ENCODE data around the gene ZBED5.
A peak's percentile ranks its signal among the peaks of the same experiment; 100 is the strongest.

The ZBED5 gene

GRCh38 chr11:10881892-10882291 is 24.0 kb upstream of the ZBED5 start:
- no peak for DNase-seq (ENCODE audit: low read depth in 2 of 3, low spot score in 2 of 3)

- DNase-seq (ENCODE audit: low read depth in 2 of 3, low spot score in 2 of 3), result no peak
Observed at GRCh38 chr11:10878408-10879214, 20.8 kb upstream of the ZBED5 start.

DNA sequence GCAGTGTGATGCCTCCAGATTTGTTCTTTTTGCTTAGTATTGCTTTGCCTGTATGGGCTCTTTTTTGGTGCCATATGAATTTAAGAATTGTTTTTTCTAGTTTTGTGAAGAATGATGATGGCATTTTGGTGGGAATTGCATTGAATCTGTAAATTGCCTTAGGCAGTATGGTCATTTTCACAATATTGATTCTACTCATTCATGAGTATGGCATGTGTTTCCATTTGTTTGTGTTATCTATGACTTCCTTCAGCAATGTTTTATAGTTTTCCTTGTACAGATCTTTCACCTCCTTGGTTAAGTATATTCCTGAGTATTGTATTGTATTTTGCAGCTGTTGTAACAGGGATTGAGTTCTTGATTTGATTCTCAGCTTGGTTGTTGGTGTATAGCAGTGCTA is 18.3 kb upstream of the ZBED5 start:
- no peak for DNase-seq (ENCODE audit: low read depth in 2 of 3, low spot score in 2 of 3)

DNA sequence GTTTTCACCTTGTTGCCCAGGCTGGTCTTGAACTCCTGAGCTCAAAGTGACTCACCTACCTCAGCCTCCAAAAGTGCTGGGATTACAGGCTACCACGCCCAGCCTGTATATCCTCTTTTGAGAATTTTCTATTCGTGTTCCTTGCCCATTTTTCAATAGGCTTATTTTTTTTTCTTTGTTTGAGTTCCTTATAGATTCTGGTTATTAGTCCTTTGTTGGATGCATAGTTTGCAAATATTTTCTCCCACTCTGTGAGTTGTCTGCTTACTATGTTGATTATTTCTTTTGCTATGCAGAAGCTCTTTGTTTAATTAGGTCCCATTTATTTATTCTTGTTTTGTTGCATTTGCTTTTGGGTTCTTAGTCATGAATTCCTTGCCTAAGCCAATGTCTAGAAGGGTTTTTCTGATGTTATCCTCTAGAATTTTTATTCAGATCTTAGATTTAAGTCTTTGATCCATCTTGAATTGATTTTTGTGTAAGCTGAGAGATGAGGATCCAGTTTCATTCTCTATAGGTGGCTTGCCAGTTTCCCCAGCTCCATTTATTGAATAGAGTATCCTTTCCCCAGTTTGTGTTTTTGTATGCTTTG is 17.7 kb upstream of the ZBED5 start:
- DNase-seq (ENCODE audit: low read depth in 2 of 3, low spot score in 2 of 3), result no peak

DNA sequence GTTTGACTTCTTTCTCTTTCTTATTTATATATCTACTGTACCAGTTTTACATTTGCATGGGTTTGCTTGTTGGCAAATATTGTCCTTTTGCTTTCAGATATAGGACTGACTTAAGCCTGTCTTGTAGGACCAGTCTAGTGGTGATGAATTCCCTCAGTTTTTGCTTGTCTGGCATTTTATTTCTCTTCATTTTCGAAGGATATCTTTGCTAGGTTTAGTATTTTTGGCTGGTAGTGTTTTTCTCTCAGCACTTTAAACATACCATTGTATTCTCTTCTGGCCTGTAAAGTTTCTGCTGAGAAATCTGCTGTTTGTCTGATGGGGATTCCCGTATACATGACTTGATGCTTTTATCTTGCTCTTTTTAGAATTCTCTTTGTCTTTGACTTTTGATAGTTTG is 14.2 kb upstream of the ZBED5 start:
- no peak for DNase-seq (ENCODE audit: low read depth in 2 of 3, low spot score in 2 of 3)

DNA sequence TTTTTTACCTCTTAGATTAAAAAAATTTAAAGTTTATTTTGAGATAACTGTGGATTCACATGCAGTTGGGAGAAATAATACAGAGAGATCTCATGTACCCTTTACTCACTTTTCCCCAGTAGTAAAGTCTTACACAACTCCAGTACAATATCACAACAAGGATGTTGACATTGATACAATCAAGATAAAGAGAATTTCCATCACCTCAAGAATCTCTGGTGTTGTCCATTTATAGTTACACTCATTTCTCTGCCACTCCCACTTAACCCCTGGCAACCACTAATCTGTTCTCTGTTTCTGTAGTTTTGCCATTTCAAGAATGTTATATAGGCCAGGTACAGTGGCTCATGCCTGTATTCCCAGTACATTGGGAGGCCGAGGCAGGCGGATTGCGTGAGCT is 10.5 kb upstream of the ZBED5 start:
- DNase-seq (ENCODE audit: low read depth in 2 of 3, low spot score in 2 of 3), result no peak

- no peak for DNase-seq (ENCODE audit: low read depth in 2 of 3, low spot score in 2 of 3)
Observed at GRCh38 chr11:10866893-10867331, 9.1 kb upstream of the ZBED5 start.

GRCh38 chr11:10865837-10866270 is 8.0 kb upstream of the ZBED5 start:
- no peak for DNase-seq (ENCODE audit: low read depth in 2 of 3, low spot score in 2 of 3)

GRCh38 chr11:10864688-10865087 is 6.8 kb upstream of the ZBED5 start:
- no peak for DNase-seq (ENCODE audit: low read depth in 2 of 3, low spot score in 2 of 3)

GRCh38 chr11:10862446-10862845 is 4.6 kb upstream of the ZBED5 start:
- DNase-seq (ENCODE audit: low read depth in 2 of 3, low spot score in 2 of 3), result no peak

DNA sequence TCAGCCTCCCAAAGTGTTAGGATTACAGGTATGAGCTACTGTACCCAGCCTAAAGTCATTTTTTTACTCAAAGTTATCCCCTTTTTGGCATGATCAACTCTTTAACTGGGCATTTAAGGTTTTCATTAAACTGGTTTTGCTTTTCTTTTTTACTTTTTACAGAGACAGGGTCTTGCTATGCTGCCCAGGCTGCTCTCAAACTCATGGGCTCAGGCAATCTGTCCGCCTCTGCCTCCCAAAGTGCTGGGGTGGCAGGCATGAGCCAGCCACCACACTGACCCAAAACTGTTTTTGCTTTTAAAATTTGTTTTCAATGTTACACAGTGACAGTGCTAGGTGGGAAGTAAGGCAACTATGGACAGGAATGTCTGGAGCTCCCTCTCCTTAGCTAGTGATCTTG is 3.9 kb upstream of the ZBED5 start:
- DNase-seq (ENCODE audit: low read depth in 2 of 3, low spot score in 2 of 3), result no peak

DNA sequence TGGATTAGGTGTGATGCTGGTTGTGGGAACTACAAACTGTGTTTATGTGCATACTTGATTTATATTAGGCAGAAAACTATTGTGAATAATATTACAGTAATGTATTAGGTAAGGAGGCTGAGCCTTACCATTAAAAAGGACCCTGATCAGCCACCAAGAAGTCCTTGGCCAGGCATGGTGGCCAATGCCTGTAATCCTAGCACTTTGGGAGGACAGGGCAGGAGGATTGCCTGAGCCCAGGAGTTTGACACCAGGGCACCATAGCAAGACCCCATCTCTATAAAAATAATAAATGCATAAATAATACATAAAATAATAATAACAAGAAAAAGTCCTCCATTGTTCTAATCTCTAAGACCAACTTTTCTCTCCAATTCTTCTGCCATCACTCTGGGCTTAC is 3.2 kb upstream of the ZBED5 start:
- DNase-seq (ENCODE audit: low read depth in 2 of 3, low spot score in 2 of 3), result no peak

- peak in 1 of 3 experiments; percentile 33 for DNase-seq (ENCODE audit: low read depth in 2 of 3, low spot score in 2 of 3)
Observed at GRCh38 chr11:10858439-10859325, 829 bp upstream of the ZBED5 start.

DNA sequence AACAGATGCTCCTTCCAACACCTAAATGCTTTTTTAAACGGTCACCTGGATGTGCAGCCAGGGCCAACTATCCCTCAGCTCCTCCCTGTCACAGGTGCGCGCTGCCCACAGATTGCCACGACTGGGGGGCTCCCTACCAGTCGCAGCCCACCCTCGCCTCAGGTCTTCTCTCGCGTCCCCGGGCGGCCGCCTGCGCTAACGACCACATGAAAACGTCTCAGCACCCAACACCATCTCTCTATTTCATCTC is 469 bp downstream of the ZBED5 start:
- no peak for DNase-seq (ENCODE audit: low read depth in 2 of 3, low spot score in 2 of 3)

GRCh38 chr11:10856689-10857458 is 979 bp downstream of the ZBED5 start:
- no peak for DNase-seq (ENCODE audit: low read depth in 2 of 3, low spot score in 2 of 3)

DNA sequence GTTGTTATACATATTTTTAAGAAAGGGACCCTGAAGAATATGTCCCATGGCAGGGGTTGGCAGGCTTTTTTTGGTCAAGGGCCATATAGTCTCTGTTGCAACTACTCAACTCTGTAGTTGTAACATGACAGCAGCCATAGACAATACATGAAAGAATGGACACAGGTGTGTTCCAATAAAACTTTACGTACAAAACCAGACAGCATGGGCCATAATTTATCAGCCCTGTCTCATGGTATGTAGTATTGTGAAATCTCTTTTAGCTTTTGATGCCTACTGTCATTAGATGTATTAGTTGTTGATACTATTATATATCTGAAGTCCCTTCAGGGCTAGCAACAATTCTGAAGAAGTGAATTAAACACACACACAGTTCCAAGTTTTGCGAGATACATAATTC is 2.6 kb downstream of the ZBED5 start:
- DNase-seq (ENCODE audit: low read depth in 2 of 3, low spot score in 2 of 3), result no peak

- no peak for DNase-seq (ENCODE audit: low read depth in 2 of 3, low spot score in 2 of 3)
Observed at GRCh38 chr11:10847960-10848860, 9.6 kb downstream of the ZBED5 start.

DNA sequence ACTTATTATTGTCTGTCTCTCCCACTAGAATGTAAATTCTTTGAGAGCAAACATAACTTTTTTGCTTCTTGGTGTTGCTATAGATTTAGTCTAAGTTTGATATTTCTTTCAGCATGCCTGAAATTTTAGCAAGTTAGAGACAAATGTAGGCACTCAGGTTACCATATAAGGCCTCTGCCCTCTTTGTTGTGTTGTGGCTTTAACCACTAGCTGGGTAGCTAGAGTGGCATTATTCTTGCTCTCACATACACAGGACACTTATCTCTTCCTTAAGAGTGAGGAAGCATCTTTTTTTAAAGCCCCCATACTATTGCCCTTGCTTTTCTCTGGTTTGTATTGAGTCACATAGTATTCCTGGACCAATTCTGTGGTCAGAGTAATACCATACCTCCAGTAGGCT is 11.2 kb downstream of the ZBED5 start:
- no peak for DNase-seq (ENCODE audit: low read depth in 2 of 3, low spot score in 2 of 3)

DNA sequence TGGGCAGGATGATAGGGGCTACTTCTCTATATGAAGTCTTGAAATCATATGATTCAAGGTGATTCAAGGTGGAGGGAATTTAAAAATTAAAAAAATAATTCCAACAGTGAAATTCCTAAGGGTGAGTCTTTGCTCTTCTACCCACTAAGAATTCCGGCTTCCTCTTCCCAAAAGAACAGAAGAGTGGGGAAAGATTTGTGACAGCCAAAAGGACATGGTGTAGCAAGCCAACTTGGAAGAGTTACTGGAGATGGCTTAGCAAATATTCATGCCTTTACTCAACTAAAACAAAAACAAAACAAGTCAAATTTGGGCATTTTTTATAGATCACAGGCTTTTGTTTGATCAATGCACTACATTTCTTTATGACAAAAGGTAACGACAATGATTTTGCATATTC is 12.3 kb downstream of the ZBED5 start:
- DNase-seq (ENCODE audit: low read depth in 2 of 3, low spot score in 2 of 3), result no peak

- no peak for DNase-seq (ENCODE audit: low read depth in 2 of 3, low spot score in 2 of 3)
Observed at GRCh38 chr11:10844796-10845195, 13.1 kb downstream of the ZBED5 start.

Measured in activated CD8-positive, alpha-beta memory T cell treated with anti-CD3 and anti-CD28 coated beads for 48 hours (primary cell).